Heart right ventricle (tissue), 16 donors: ENCODE data around the gene GPR142. TPM values are rescaled to one million over a fixed set of nuclear protein-coding genes. Genes with fewer than 3 reads are reported as not detected.

Experiments used
- ATAC-seq, 8 donors: fragments of 200-7000 bp; cut with Tn5 transposase; one replicate each; pipeline ENCODE4 v1.9.1; 2020; ENCODE audit warnings: mild to moderate bottlenecking in 8 of 8, moderate library complexity in 8 of 8, moderate number of reproducible peaks in 1 of 8
- DNase-seq, 2 donors: peaks; one replicate each; pipeline ENCODE4 v3.0.0-alpha.2; 2020
- H3K27ac ChIP-seq, 10 donors: fragments of 200-600 bp; sonication (generic) in 2 of 10; one replicate each; pipeline versions ENCODE4 v1.5.0 to v1.8.0; 2020 to 2022; ENCODE audit warnings: mild to moderate bottlenecking in 3 of 10
- H3K27me3 ChIP-seq, 7 donors: fragments of 200-600 bp; one replicate each; pipeline ENCODE4 v1.8.0; 2021 to 2022; ENCODE audit warnings: mild to moderate bottlenecking in 2 of 7
- H3K36me3 ChIP-seq, 9 donors: fragments of 200-600 bp; sonication (generic) in 1 of 9; one replicate each; pipeline versions ENCODE4 v1.5.0 to v1.8.0; 2020 to 2022; ENCODE audit warnings: mild to moderate bottlenecking in 2 of 9
- H3K4me1 ChIP-seq, 9 donors: fragments of 200-600 bp; sonication (generic) in 1 of 9; one replicate each; pipeline versions ENCODE4 v1.5.0 to v1.8.0; 2020 to 2022; ENCODE audit warnings: mild to moderate bottlenecking in 4 of 9
- H3K4me3 ChIP-seq, 10 donors: fragments of 200-600 bp; sonication (generic) in 2 of 10; one replicate each; pipeline versions ENCODE4 v1.5.0 to v1.8.0; 2020 to 2022; ENCODE audit warnings: mild to moderate bottlenecking in 7 of 10, moderate library complexity in 2 of 10
- H3K9me3 ChIP-seq, 11 donors: fragments of 200-600 bp in 10 of 11; sonication (generic) in 2 of 11; one replicate each; pipeline versions ENCODE4 v1.5.0 to v1.8.0; 2013 to 2022; ENCODE audit warnings: mild to moderate bottlenecking in 2 of 11, control low read depth in 1 of 11, moderate library complexity in 1 of 11
- WGBS, 2 donors: extraction: QIAGEN DNeasy Blood & Tissue Kit; methylation state at CpG; one replicate each; pipeline ENCODE4 v1.1.7; 2013; ENCODE audit warnings: inconsistent platforms in 1 of 2; 5-methylcytosine and 5-hydroxymethylcytosine counted together
- intact Hi-C, 10 donors: fragments of 100-400 bp; cut with DNase I; formaldehyde crosslinking; loops; one replicate each; pipeline versions ENCODE4 v1.11.1 to v1.14.2; 2022
- polyA plus RNA-seq, 2 donors: library from polyadenylated mRNA; stranded (reverse); fragments of 200-250 nt; gene quantifications; one replicate each; pipeline ENCODE4 v1.2.3, GENCODE V29; 2013
- total RNA-seq, 10 donors: library from RNA; stranded (reverse); fragmentation: NEBNext Ultra II Directional in 3 of 10; extraction: Animal tissue kit (Norgen Biotek cat#: 25700) in 3 of 10; gene quantifications; one replicate each; pipeline versions ENCODE4 v1.2.1 to v1.2.4, GENCODE V29; 2021 to 2023
- TF ChIP-seq, protein P1 (sequence below), 9 donors: fragments of 200-600 bp; sonication (generic) in 2 of 9; IDR thresholded peaks; one replicate each; pipeline versions ENCODE4 v1.5.0 to v1.8.0; 2021 to 2022; ENCODE audit warnings: antibody characterized with exemption in 9 of 9, mild to moderate bottlenecking in 5 of 9, moderate library complexity in 1 of 9
- donor health status: Arrhythmogenic right ventricular cardiomyopathy.
- donor health status: ischemic (EF 13 %, LVEDD 7.1; RV severe dilation, severe dysfunction).
- donor health status: healthy with polysubstance abuse.
- donor health status: DM: no; HTN: yes; CAD: no.
- donor health status: DM: no; HTN: no; CAD: no.
- donor health status: ischemic (EF 25% LVEDD 6.9; RV normal size, moderate dysfunction).
- donor health status: ischemic (EF 25% LVEDD 5.7; RV mildly dilated, moderate dysfunction).
- donor health status: healthy.
- donor health status: DM: yes; HTN: yes; CAD: no.
- donor health status: Ischemic cardiomyopathy.
- donor health status: ischemic (EF 35%, LVEDD 5.7; RV mildly dilated, moderate dysfunction).
- donor health status: nonischemic (EF 11% LVEDD 7.7; RV severe dilation, severe dysfunction).
- donor health status: DM: yes; HTN: yes; CAD: no.
- donor health status: PGD.
- donor health status: ischemic (EF 29% LVEDD 5.4; RV normal size, mild dysfunction).
- donor health status: nonischemic (EF 23%, LVEDD 6.1; RV moderate dilation, normal function).

GPR142 gene
- total and polyA plus RNA-seq, 12 donors = 0.70 TPM; not detected in 11

DNA sequence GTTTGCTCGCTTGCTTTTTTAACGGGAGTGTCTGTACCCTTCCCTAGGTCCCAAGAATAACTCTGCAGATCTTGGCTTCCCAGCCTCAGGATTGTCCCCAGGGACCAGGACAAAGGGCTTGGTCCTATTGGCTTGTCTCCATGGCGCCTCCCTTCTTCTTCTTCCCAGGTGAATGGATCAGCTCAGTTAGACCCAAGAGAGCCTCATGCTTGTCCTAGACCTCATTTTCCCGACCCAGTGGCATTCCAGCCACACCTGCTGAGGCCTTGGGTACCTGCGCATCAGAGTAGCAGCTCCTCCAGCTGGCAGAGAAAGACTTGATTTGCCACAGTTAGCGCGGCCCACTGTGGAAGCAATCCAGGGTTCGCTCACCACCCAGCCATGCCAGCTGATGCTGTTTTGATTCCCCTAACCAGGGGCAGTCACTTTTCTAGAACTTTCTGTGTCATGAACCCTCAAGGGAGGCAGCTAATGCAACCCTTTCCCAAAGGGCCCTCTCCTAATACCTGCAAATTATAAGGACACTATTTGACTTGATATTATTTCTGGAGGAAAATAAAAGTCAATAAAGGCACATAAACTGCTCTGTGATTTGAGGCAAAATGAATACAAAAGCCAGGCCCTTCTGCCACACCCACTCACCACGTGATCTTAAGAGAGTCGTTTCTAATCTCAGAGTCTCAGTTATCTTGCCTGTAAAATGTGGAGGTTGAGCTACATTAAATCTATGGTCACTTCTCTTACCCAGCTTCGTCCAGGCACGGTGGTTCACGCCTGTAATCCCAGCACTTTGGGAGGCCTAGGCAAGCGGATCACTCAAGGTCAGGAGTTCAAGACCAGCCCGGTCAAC lies 13.9 kb downstream of the GPR142 start:
- Histone ChIP-seq H3K4me1 (peaks cover 7 to 31% (median 18%) of the 10 kb centered on the region in 9 donors), H3K27me3 (no peaks in the 10 kb centered on the region), H3K4me3 (no peak overlapping the region), H3K36me3 (no peaks in the 10 kb centered on the region), H3K27ac (peak overlapping the region in 2 of 10 donors; percentile 30 to 45), H3K9me3 (no peaks in the 10 kb centered on the region)
- TF ChIP-seq, protein P1, sequence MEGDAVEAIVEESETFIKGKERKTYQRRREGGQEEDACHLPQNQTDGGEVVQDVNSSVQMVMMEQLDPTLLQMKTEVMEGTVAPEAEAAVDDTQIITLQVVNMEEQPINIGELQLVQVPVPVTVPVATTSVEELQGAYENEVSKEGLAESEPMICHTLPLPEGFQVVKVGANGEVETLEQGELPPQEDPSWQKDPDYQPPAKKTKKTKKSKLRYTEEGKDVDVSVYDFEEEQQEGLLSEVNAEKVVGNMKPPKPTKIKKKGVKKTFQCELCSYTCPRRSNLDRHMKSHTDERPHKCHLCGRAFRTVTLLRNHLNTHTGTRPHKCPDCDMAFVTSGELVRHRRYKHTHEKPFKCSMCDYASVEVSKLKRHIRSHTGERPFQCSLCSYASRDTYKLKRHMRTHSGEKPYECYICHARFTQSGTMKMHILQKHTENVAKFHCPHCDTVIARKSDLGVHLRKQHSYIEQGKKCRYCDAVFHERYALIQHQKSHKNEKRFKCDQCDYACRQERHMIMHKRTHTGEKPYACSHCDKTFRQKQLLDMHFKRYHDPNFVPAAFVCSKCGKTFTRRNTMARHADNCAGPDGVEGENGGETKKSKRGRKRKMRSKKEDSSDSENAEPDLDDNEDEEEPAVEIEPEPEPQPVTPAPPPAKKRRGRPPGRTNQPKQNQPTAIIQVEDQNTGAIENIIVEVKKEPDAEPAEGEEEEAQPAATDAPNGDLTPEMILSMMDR (IDR thresholded peaks at IDR 0.05) = no peak
- no peak for ATAC-seq
- no peak for DNase-seq
- intact Hi-C loops = loop anchor here in 3 of 10 donors (1.0 to 5.0 kb wide), 2 partner anchors 46 to 73 kb away; no protein-coding TSS in a partner anchor
- 79 to 82% methylated on average over 15 of the region's 15 CpGs for WGBS, 2 donors

DNA sequence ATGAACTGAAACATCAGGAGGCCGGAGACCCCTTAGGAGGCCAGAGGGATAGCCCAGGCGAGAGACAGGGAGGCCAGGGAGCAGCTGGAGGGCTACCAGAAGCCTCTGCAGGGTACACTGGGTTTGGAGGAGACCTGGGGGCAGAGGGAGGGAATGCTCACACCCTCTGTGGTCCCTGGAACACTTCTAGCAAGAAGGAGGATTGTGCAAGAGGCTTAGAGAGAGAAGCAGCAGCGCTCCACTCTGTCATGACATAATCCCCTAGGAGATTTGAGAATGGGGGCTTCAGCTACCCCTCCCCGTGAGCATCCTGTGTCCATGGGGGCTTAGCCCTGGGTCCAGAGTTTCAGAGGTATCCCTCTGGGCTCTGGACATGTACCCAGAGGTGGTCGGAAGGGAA lies 15.8 kb downstream of the GPR142 start:
- H3K36me3 ChIP-seq = no peaks in the 10 kb centered on the region
- H3K4me1 ChIP-seq = peaks cover 13 to 42% (median 29%) of the 10 kb centered on the region in 9 donors
- 88 to 93% methylated on average over 5 of the region's 5 CpGs for WGBS, 2 donors
- no peaks in the 10 kb centered on the region for H3K9me3 ChIP-seq
- H3K27me3 ChIP-seq = no peaks in the 10 kb centered on the region
- intact Hi-C loops = loop anchor here in 2 of 10 donors (5.0 kb wide), 1 partner anchor 44 kb away; no protein-coding TSS in a partner anchor
- TF ChIP-seq, protein P1 (IDR thresholded peaks at IDR 0.05) = no peak
- ATAC-seq (no peak), DNase-seq (no peak)
- no peak overlapping the region for H3K4me3 ChIP-seq
- H3K27ac ChIP-seq = no peak overlapping the region

DNA sequence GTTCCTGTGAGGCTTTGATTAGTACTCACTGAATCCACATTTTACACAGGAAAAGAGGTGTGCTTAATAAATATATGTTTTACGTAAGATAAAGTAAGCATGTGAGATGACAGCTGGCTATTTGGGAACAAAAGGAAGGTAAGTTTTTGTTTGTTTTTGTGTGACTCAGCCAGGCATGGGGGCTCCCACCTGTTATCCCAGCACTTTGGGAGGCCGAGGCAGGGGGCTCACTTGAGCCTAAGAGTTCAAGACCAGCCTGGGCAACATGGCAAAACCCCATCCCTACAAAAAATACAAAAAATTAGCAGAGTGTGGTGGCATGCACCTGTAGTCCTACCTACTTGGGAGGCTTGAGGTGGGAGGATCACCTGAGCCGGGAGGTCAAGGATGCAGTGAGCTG lies 17.9 kb downstream of the GPR142 start:
- intact Hi-C loops = loop anchor here in 1 of 10 donors (5.0 kb wide), 1 partner anchor 37 kb away; no protein-coding TSS in a partner anchor
- H3K27me3 ChIP-seq = no peaks in the 10 kb centered on the region

DNA sequence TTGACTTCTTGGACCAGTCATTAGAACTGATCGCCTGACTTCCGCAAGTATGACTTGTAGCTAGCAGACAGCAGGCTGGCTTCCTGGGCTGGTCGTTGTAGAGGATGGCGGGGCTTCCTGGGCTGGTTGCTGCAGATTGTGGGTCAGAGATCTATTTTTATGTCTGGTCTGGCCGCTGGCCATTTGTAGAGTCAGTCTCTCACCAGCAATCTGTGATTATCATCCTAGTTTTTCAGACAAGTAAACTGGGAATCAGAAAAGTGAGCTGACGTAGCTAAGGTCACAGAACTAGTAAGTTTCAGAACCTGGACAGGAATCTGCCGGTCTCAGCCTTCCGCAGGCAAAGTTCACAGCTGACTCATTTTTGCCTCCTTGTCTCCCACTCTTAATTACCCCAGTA lies 19.1 kb downstream of the GPR142 start:
- peak; percentile 77 to 93 (median 88) for ATAC-seq
- Histone ChIP-seq H3K27ac (peak overlapping the region in 9 of 10 donors; percentile 56 to 81 (median 68)), H3K4me3 (no peak overlapping the region), H3K9me3 (no peaks in the 10 kb centered on the region), H3K4me1 (peaks cover 6 to 26% (median 14%) of the 10 kb centered on the region in 9 donors), H3K36me3 (no peaks in the 10 kb centered on the region), H3K27me3 (no peaks in the 10 kb centered on the region)
- TF ChIP-seq, protein P1 (IDR thresholded peaks at IDR 0.05) = no peak
- intact Hi-C loops = loop anchor here in 1 of 10 donors (5.0 kb wide), 1 partner anchor 36 kb away; no protein-coding TSS in a partner anchor
- 21 to 30% methylated on average over 8 of the region's 8 CpGs for WGBS, 2 donors
- DNase-seq = peak; percentile 63 to 81

More for the DNA sequence above, 17.9 kb downstream of the GPR142 start:
- DNase-seq = no peak
- Histone ChIP-seq H3K27ac (no peak overlapping the region), H3K36me3 (no peaks in the 10 kb centered on the region), H3K4me3 (no peak overlapping the region), H3K9me3 (no peaks in the 10 kb centered on the region), H3K4me1 (peaks cover 7 to 29% (median 18%) of the 10 kb centered on the region in 9 donors)
- WGBS, 2 donors = 88 to 93% methylated on average over 3 of the region's 3 CpGs
- TF ChIP-seq, protein P1 (IDR thresholded peaks at IDR 0.05) = no peak
- ATAC-seq = no peak
